Measurements from ENCODE around the gene PDCD1.

The PDCD1 gene

DNA sequence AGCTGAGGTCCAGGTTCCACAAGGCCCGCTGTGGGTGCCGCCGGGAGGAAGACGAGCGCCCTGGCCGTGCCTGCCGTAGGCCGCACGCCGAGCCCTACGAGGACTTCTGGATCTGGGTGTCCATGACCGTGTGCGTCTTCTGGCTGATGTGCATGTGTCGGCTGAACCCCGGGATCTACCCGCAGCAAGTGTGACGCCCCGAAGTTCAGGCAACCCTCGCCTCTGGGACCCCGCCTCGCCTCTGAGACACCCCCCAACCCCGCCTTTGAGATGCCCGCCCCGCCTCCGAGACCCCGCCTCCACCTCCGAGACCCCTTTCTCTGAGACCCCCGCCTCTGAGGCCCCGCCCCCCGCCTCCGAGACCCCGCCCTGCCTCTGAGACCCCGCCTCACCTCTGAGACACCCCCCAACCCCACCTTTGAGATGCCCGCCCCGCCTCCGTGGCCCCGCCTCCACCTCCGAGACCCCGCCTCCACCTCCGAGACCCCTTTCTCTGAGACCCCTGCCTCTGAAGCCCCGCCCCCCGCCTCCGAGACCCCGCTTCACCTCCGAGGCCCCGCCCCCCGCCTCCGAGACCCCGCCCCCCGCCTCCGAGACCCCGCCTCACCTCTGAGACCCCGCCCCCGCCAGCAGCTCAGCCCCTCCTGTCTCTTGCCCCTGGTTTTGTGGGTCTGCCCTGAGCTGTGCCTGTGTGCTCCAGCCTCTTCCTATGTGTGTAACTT is 14.5 kb upstream of the PDCD1 start:
- TF ChIP-seq ZNF366 (tag by site-specific recombination; conservative IDR thresholded peaks at IDR 0.05) (no peak), KLF8 (tag by site-specific recombination; IDR thresholded peaks at IDR 0.05) (peak; percentile 17; the same call in 1 of the 2 replicates)
- TF ChIP-seq, protein P1, sequence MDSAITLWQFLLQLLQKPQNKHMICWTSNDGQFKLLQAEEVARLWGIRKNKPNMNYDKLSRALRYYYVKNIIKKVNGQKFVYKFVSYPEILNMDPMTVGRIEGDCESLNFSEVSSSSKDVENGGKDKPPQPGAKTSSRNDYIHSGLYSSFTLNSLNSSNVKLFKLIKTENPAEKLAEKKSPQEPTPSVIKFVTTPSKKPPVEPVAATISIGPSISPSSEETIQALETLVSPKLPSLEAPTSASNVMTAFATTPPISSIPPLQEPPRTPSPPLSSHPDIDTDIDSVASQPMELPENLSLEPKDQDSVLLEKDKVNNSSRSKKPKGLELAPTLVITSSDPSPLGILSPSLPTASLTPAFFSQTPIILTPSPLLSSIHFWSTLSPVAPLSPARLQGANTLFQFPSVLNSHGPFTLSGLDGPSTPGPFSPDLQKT (IDR thresholded peaks at IDR 0.05; ENCODE audit: borderline replicate concordance, low read depth, low read length) = no peak
- Histone ChIP-seq H3K4me1 (ENCODE audit: control insufficient read depth, insufficient read depth, low read length) (no peaks in the 10 kb centered on the region), H3K9me3 (ENCODE audit: control insufficient read depth, insufficient read depth, low read depth, low read length) (no peaks in the 10 kb centered on the region), H3K36me3 (ENCODE audit: control insufficient read depth in 2 of 2, insufficient read depth in 1 of 2, low read length in 2 of 2) (no peaks in the 10 kb centered on the region), H3K27ac (ENCODE audit: extremely low read depth, low read depth, low read length) (no peak overlapping the region), H3K4me3 (ENCODE audit: low read depth, low read length) (no peak overlapping the region)
- ChIA-PET POLR2A (no interaction called here), CTCF (no interaction called here)

GRCh38 chr2:241872313-241872642 is 13.6 kb upstream of the PDCD1 start:
- no peak overlapping the region for H3K4me3 ChIP-seq (ENCODE audit: low read depth, low read length)
- no peaks in the 10 kb centered on the region for H3K9me3 ChIP-seq (ENCODE audit: control insufficient read depth, insufficient read depth, low read depth, low read length)
- TF ChIP-seq ZSCAN5A (tag by site-specific recombination; IDR thresholded peaks at IDR 0.05) (no peak), ZNF274 (IDR thresholded peaks at IDR 0.05; ENCODE audit: low read length) (no peak), ZNF274 (tag by site-specific recombination; IDR thresholded peaks at IDR 0.05; ENCODE audit: borderline replicate concordance) (no peak), SALL2 (tag by site-specific recombination; IDR thresholded peaks at IDR 0.05; ENCODE audit: borderline replicate concordance) (no peak), ZNF362 (tag by site-specific recombination; IDR thresholded peaks at IDR 0.05) (no peak), ZNF211 (tag by site-specific recombination; IDR thresholded peaks at IDR 0.05; ENCODE audit: low read depth) (no peak), ZNF544 (tag by site-specific recombination; IDR thresholded peaks at IDR 0.05) (no peak), GLI4 (tag by site-specific recombination; IDR thresholded peaks at IDR 0.05) (no peak), EGR2 (tag by site-specific recombination; IDR thresholded peaks at IDR 0.05; ENCODE audit: low read depth) (no peak), MYNN (tag by site-specific recombination; IDR thresholded peaks at IDR 0.05; ENCODE audit: borderline replicate concordance) (no peak), ZNF404 (tag by site-specific recombination; IDR thresholded peaks at IDR 0.05) (no peak), ZNF341 (tag by site-specific recombination; IDR thresholded peaks at IDR 0.05; ENCODE audit: low read depth) (no peak), KLF9 (tag by site-specific recombination; IDR thresholded peaks at IDR 0.05; ENCODE audit: low read depth) (no peak), ZNF398 (tag by site-specific recombination; IDR thresholded peaks at IDR 0.05) (no peak), ZNF292 (tag by site-specific recombination; IDR thresholded peaks at IDR 0.05; ENCODE audit: borderline replicate concordance, low read depth) (no peak), ZNF791 (tag by site-specific recombination; IDR thresholded peaks at IDR 0.05) (no peak)
- TF ChIP-seq, protein P2, sequence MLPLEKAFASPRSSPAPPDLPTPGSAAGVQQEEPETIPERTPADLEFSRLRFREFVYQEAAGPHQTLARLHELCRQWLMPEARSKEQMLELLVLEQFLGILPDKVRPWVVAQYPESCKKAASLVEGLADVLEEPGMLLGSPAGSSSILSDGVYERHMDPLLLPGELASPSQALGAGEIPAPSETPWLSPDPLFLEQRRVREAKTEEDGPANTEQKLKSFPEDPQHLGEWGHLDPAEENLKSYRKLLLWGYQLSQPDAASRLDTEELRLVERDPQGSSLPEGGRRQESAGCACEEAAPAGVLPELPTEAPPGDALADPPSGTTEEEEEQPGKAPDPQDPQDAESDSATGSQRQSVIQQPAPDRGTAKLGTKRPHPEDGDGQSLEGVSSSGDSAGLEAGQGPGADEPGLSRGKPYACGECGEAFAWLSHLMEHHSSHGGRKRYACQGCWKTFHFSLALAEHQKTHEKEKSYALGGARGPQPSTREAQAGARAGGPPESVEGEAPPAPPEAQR (tag by site-specific recombination; IDR thresholded peaks at IDR 0.05) = no peak
- TF ChIP-seq, protein P3, sequence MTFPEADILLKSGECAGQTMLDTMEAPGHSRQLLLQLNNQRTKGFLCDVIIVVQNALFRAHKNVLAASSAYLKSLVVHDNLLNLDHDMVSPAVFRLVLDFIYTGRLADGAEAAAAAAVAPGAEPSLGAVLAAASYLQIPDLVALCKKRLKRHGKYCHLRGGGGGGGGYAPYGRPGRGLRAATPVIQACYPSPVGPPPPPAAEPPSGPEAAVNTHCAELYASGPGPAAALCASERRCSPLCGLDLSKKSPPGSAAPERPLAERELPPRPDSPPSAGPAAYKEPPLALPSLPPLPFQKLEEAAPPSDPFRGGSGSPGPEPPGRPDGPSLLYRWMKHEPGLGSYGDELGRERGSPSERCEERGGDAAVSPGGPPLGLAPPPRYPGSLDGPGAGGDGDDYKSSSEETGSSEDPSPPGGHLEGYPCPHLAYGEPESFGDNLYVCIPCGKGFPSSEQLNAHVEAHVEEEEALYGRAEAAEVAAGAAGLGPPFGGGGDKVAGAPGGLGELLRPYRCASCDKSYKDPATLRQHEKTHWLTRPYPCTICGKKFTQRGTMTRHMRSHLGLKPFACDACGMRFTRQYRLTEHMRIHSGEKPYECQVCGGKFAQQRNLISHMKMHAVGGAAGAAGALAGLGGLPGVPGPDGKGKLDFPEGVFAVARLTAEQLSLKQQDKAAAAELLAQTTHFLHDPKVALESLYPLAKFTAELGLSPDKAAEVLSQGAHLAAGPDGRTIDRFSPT (tag by site-specific recombination; IDR thresholded peaks at IDR 0.05) = no peak
- H3K36me3 ChIP-seq (ENCODE audit: control insufficient read depth in 2 of 2, insufficient read depth in 1 of 2, low read length in 2 of 2) = no peaks in the 10 kb centered on the region
- POLR2A ChIA-PET = interaction anchor here (1.1 kb wide), 1 partner anchor 169 kb away, joined by 3 read pairs; no protein-coding TSS in a partner anchor
- CTCF ChIA-PET = interaction anchor here (0.6 kb wide), 2 partner anchors 42 to 787 kb away, joined by 4 to 5 read pairs; no protein-coding TSS in a partner anchor
- no peak overlapping the region for H3K27ac ChIP-seq (ENCODE audit: extremely low read depth, low read depth, low read length)
- H3K4me1 ChIP-seq (ENCODE audit: control insufficient read depth, insufficient read depth, low read length) = no peaks in the 10 kb centered on the region

Data from HEK293 (cell line).